ENCODE data around the gene MECP2. TPM values are rescaled to one million over a fixed set of nuclear protein-coding genes. Genes with fewer than 3 reads are reported as not detected.

The MECP2 gene
- total and polyA plus RNA-seq, 10 of the 15 experiments (the other 5 are each of a cell fraction or from before 2014, with no cell fraction given): 1.3 to 32.7 (median 13.7) TPM

GRCh38 chrX:153991013-153991580 is 106.4 kb downstream of the MECP2 start:
- no peak for ATAC-seq
- Histone ChIP-seq H4K20me1 (ENCODE audit: control insufficient read depth, insufficient read depth) (no peaks in the 10 kb centered on the region), H3K36me3 (ENCODE audit: control insufficient read depth in 2 of 2, insufficient read depth in 2 of 2, low read length in 1 of 2) (no peaks in the 10 kb centered on the region), H3K9me3 (replicated peaks; ENCODE audit: control insufficient read depth, insufficient read depth, low read length) (no peaks in the 10 kb centered on the region; the same call in 2 of the 3 replicates), H3K27me3 (replicated peaks in 1 of 2; ENCODE audit: control insufficient read depth in 2 of 2, insufficient read depth in 2 of 2, low read length in 1 of 2) (no peaks in the 10 kb centered on the region), H3K9ac (ENCODE audit: control insufficient read depth, insufficient read depth, low read length) (no peak overlapping the region), H3K4me3 (no peak overlapping the region), H3K4me1 (ENCODE audit: control insufficient read depth, insufficient read depth, low read length) (no peaks in the 10 kb centered on the region), H3K4me2 (ENCODE audit: control insufficient read depth, insufficient read depth) (no peak overlapping the region), H3K79me2 (ENCODE audit: control insufficient read depth, insufficient read depth, low read length) (no peaks in the 10 kb centered on the region), H3K27ac (ENCODE audit: control insufficient read depth, insufficient read depth) (no peak overlapping the region), H2AFZ (ENCODE audit: control insufficient read depth, low read depth, low read length) (no peak overlapping the region)
- no TSS peak for BruUV-seq (replicated peaks)
- TF ChIP-seq ZNF24 (IDR thresholded peaks at IDR 0.05) (no peak), PML (IDR thresholded peaks at IDR 0.05; ENCODE audit: low read length) (no peak), SUPT20H (IDR thresholded peaks at IDR 0.05; ENCODE audit: borderline replicate concordance, control insufficient read depth, low read depth, low read length) (no peak), RUNX3 (IDR thresholded peaks at IDR 0.05; ENCODE audit: low read length) (no peak), CEBPB (IDR thresholded peaks at IDR 0.05; ENCODE audit: borderline replicate concordance in 1 of 2, low read depth in 2 of 2, low read length in 2 of 2) (no peak), SMAD1 (IDR thresholded peaks at IDR 0.05; ENCODE audit: low read depth, partially characterized antibody) (no peak), NFYB (IDR thresholded peaks at IDR 0.05; ENCODE audit: insufficient read depth, low read depth, low read length) (no peak), E4F1 (IDR thresholded peaks at IDR 0.05; ENCODE audit: borderline replicate concordance, partially characterized antibody) (no peak), NFIC (IDR thresholded peaks at IDR 0.05; ENCODE audit: low read depth, low read length) (no peak), SKIL (IDR thresholded peaks at IDR 0.05; ENCODE audit: low read depth, poor library complexity, severe bottlenecking) (no peak), TCF7 (IDR thresholded peaks at IDR 0.05; ENCODE audit: borderline replicate concordance) (no peak), CBX5 (IDR thresholded peaks at IDR 0.05; ENCODE audit: low read depth) (no peak), RAD21 (IDR thresholded peaks at IDR 0.05; ENCODE audit: insufficient read depth, low read depth, low read length) (no peak), ZBED1 (IDR thresholded peaks at IDR 0.05; ENCODE audit: borderline replicate concordance) (no peak), BHLHE40 (IDR thresholded peaks at IDR 0.05; ENCODE audit: borderline replicate concordance in 1 of 2, low read depth in 2 of 2, low read length in 1 of 2) (no peak)
- TF ChIP-seq, protein P1, sequence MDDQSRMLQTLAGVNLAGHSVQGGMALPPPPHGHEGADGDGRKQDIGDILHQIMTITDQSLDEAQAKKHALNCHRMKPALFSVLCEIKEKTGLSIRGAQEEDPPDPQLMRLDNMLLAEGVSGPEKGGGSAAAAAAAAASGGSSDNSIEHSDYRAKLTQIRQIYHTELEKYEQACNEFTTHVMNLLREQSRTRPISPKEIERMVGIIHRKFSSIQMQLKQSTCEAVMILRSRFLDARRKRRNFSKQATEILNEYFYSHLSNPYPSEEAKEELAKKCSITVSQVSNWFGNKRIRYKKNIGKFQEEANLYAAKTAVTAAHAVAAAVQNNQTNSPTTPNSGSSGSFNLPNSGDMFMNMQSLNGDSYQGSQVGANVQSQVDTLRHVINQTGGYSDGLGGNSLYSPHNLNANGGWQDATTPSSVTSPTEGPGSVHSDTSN (IDR thresholded peaks at IDR 0.05; ENCODE audit: insufficient replicate concordance, low read depth, low read length): no peak
- TF ChIP-seq, protein P2, sequence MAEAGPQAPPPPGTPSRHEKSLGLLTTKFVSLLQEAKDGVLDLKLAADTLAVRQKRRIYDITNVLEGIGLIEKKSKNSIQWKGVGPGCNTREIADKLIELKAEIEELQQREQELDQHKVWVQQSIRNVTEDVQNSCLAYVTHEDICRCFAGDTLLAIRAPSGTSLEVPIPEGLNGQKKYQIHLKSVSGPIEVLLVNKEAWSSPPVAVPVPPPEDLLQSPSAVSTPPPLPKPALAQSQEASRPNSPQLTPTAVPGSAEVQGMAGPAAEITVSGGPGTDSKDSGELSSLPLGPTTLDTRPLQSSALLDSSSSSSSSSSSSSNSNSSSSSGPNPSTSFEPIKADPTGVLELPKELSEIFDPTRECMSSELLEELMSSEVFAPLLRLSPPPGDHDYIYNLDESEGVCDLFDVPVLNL (IDR thresholded peaks at IDR 0.05; ENCODE audit: low read depth, low read length): no peak
- RAD21 ChIA-PET (ENCODE audit: unreplicated experiment): no interaction called here
- in situ Hi-C loops (cut with MboI) (no loop called here), intact Hi-C loops (cut with micrococcal nuclease; ENCODE audit: unreplicated experiment) (no loop called here)
- WGBS (ENCODE audit: insufficient coverage, insufficient replicate concordance, low lambda C conversion rate, missing lambda C conversion rate): 100% methylated on average over 3 of the region's 3 CpGs
- POLR2A ChIA-PET: interaction anchor here (0.6 kb wide), 1 partner anchor 8 kb away, joined by 3 read pairs; no protein-coding TSS in a partner anchor
- SMC1A ChIA-PET (ENCODE audit: uncharacterized antibody, unreplicated experiment): no interaction called here
- CTCF ChIA-PET: no interaction called here
- DNase-seq (ENCODE audit: low read depth, low spot score): no peak
- no peak for FAIRE-seq

Data from GM12878 (cell line).